Measurements from ENCODE around the gene SCAP.
A peak's percentile ranks its signal among the peaks of the same experiment; 100 is the strongest.
"Not testable (repeated sequence)": the region's sequence is repeated elsewhere in the genome, so short reads cannot be mapped to it uniquely, and the experiment has no call there.

SCAP gene

GRCh38 chr3:47394881-47395280 lies 80.9 kb downstream of the SCAP start:
- DNase-seq (ENCODE audit: low spot score): no peak

GRCh38 chr3:47394140-47394870 lies 81.4 kb downstream of the SCAP start:
- peak; percentile 15 for DNase-seq (ENCODE audit: low spot score)

GRCh38 chr3:47392933-47393332 lies 82.8 kb downstream of the SCAP start:
- no peak for DNase-seq (ENCODE audit: low spot score)

- no peak for DNase-seq (ENCODE audit: low spot score)
Measured at GRCh38 chr3:47385796-47386195, 89.9 kb downstream of the SCAP start.

GRCh38 chr3:47385007-47385406 lies 90.7 kb downstream of the SCAP start:
- no peak for DNase-seq (ENCODE audit: low spot score)

- no peak for DNase-seq (ENCODE audit: low spot score)
Measured at GRCh38 chr3:47384425-47384824, 91.3 kb downstream of the SCAP start.

- peak; percentile 93 for DNase-seq (ENCODE audit: low spot score)
Measured at GRCh38 chr3:47381317-47382157, 94.2 kb downstream of the SCAP start.

GRCh38 chr3:47380601-47381316 lies 95.0 kb downstream of the SCAP start, which contains the start of gene PTPN23:
Gene PTPN23, plus strand, starts transcription at chr3:47381021. Its CDS starts 76 bp downstream, at chr3:47381097.
- peak; percentile 99 for DNase-seq (ENCODE audit: low spot score)

GRCh38 chr3:47380026-47380600 lies 95.6 kb downstream of the SCAP start:
- no peak for DNase-seq (ENCODE audit: low spot score)

- no peak for DNase-seq (ENCODE audit: low spot score)
Measured at GRCh38 chr3:47379411-47379899, 96.3 kb downstream of the SCAP start.

GRCh38 chr3:47378869-47379268 lies 96.9 kb downstream of the SCAP start:
- no peak for DNase-seq (ENCODE audit: low spot score)

- DNase-seq (ENCODE audit: low spot score): no peak
Measured at GRCh38 chr3:47377186-47377585, 98.6 kb downstream of the SCAP start.

- no peak for DNase-seq (ENCODE audit: low spot score)
Measured at GRCh38 chr3:47376393-47376792, 99.3 kb downstream of the SCAP start.

- DNase-seq (ENCODE audit: low spot score): no peak
Measured at GRCh38 chr3:47374587-47374986, 101.2 kb downstream of the SCAP start.

- DNase-seq (ENCODE audit: low spot score): peak; percentile 52
Measured at GRCh38 chr3:47370887-47371697, 104.6 kb downstream of the SCAP start.

GRCh38 chr3:47370020-47370419 lies 105.7 kb downstream of the SCAP start:
- not testable (repeated sequence) for DNase-seq (ENCODE audit: low spot score)

- DNase-seq (ENCODE audit: low spot score): no peak
Measured at GRCh38 chr3:47367631-47368030, 108.1 kb downstream of the SCAP start.

GRCh38 chr3:47366833-47367232 lies 108.9 kb downstream of the SCAP start:
- no peak for DNase-seq (ENCODE audit: low spot score)

- DNase-seq (ENCODE audit: low spot score): peak; percentile 49
Measured at GRCh38 chr3:47365213-47366153, 110.3 kb downstream of the SCAP start.

Measured in AG08396 (cell line).